ENCODE data around the gene TNFRSF14. TPM values are rescaled to one million over a fixed set of nuclear protein-coding genes. Genes with fewer than 3 reads are reported as not detected.

TNFRSF14 gene
- total RNA-seq, 1 donor from 2014 or later = 12.0 TPM

GRCh38 chr1:2523891-2524609 lies 32.1 kb upstream of the TNFRSF14 start:
- ATAC-seq = no peak

GRCh38 chr1:2525572-2525919 lies 30.6 kb upstream of the TNFRSF14 start:
- no peak for ATAC-seq

GRCh38 chr1:2525920-2526823 lies 30.0 kb upstream of the TNFRSF14 start, which contains the start of gene PANK4:
Gene PANK4 (minus strand): TSS chr1:2526596. CDS start chr1:2526587, 9 bp downstream.
- peak; percentile 84 for ATAC-seq

- ATAC-seq = peak; percentile 67
Observed at GRCh38 chr1:2526824-2527555, 29.2 kb upstream of the TNFRSF14 start.

GRCh38 chr1:2527556-2527860 lies 28.7 kb upstream of the TNFRSF14 start:
- no peak for ATAC-seq

GRCh38 chr1:2528016-2528415 lies 28.2 kb upstream of the TNFRSF14 start:
- ATAC-seq = no peak

- no peak for ATAC-seq
Observed at GRCh38 chr1:2528611-2528965, 27.6 kb upstream of the TNFRSF14 start.

GRCh38 chr1:2528966-2529783 lies 27.0 kb upstream of the TNFRSF14 start:
- no peak for ATAC-seq

- no peak for ATAC-seq
Observed at GRCh38 chr1:2529784-2530512, 26.2 kb upstream of the TNFRSF14 start, which contains the start of gene HES5. Gene HES5 (minus strand): TSS chr1:2530263. CDS start chr1:2530164, 99 bp downstream.

- no peak for ATAC-seq
Observed at GRCh38 chr1:2530513-2531361, 25.4 kb upstream of the TNFRSF14 start.

- ATAC-seq = no peak
Observed at GRCh38 chr1:2532485-2533160, 23.5 kb upstream of the TNFRSF14 start.

- peak; percentile 43 for ATAC-seq
Observed at GRCh38 chr1:2533365-2533764, 22.8 kb upstream of the TNFRSF14 start.

GRCh38 chr1:2534315-2534686 lies 21.9 kb upstream of the TNFRSF14 start:
- ATAC-seq = no peak

GRCh38 chr1:2534687-2535441 lies 21.3 kb upstream of the TNFRSF14 start:
- ATAC-seq = peak; percentile 74

GRCh38 chr1:2535455-2535854 lies 20.7 kb upstream of the TNFRSF14 start:
- no peak for ATAC-seq

- no peak for ATAC-seq
Observed at GRCh38 chr1:2535981-2536380, 20.2 kb upstream of the TNFRSF14 start.

- no peak for ATAC-seq
Observed at GRCh38 chr1:2537784-2538115, 18.4 kb upstream of the TNFRSF14 start.

GRCh38 chr1:2538376-2538775 lies 17.8 kb upstream of the TNFRSF14 start:
- ATAC-seq = no peak

- no peak for ATAC-seq
Observed at GRCh38 chr1:2538872-2539271, 17.3 kb upstream of the TNFRSF14 start.

All from esophagus mucosa (tissue), 1 donor.